ENCODE results near the gene HIF1AN.

DNA sequence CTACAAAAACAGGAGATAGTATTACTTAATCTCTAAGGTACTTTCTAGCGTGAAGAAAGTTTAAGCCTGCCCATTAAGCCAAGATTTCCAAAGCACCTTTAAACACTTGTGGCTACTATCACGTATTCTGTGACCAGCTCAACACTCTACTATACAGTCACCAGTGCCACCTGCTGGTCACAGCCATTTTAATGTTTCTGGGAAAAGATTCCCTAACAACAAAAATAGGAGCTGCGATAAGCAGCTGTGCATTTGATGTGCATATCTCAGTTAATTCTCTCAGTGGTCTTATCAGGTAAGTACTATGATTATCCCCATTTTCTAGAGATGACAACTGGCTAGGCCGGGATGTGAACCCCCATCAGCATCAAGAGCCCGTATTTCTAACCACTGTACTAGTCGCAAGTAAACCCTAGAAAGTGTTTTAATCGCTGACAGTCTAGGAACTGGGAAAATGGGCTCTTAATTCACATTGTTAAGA lies 16.9 kb upstream of the HIF1AN start:
- TF ChIP-seq POLR2A (IDR thresholded peaks at IDR 0.05; ENCODE audit: low read length) (no peak), GATA1 (IDR thresholded peaks at IDR 0.05; ENCODE audit: low read depth, low read length) (no peak)

Data from erythroblast (primary cell).